NCI-H748 (cell line): ENCODE measurements around the gene ZDHHC12.
A peak's percentile ranks its signal among the peaks of the same experiment; 100 is the strongest.

Experiments
- DNase-seq: peaks from one replicate; lab custom pipeline; 2025; ENCODE audit not compliant: unreplicated experiment; lab: John Stamatoyannopoulos, UW

ZDHHC12 gene

DNA sequence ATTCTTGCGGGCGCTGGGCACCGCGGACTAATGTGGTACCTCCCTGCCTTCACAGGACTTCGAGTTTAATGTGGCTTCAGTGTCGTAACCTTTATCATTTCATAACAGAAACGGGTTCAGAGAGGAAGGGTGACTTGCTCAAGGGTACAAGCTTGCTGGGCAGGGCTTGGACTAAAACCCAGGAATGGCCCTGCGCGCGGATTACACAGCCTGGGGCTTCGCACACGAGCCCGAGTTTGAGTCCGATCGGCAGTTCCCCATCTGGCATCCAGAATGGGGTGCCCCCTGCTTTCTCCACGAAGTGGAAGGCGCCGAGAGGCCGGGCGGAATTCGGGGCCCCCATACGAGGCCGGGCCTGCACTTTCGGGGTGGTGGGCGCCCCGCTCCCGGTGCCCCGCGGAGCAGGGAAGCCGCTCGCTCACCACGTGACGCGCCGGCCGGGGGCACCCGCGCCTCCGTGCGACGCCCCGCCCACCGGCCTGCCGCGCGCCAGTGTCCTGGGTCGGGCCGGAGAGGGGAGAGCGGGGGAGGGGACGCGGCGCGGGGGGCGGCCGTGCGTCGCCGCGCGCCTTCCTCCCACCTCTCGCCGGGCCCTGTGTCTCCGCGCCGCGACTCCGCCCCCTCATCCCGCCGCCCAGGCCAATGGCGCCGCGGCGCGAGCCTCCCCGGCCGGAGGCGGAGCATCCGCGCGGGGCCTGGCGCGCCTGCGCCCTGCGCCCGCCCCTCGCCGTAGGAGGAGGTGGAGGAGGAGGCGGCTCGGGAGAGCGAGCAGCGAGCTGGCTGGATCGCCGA, 35.2 kb downstream of the ZDHHC12 start, which contains the start of gene SET:
SET (plus strand) TSS at position 722 of the 792 bp plus-strand sequence. CDS start 361 bp downstream, outside the sequence.
- DNase-seq: peak; percentile 95

DNA sequence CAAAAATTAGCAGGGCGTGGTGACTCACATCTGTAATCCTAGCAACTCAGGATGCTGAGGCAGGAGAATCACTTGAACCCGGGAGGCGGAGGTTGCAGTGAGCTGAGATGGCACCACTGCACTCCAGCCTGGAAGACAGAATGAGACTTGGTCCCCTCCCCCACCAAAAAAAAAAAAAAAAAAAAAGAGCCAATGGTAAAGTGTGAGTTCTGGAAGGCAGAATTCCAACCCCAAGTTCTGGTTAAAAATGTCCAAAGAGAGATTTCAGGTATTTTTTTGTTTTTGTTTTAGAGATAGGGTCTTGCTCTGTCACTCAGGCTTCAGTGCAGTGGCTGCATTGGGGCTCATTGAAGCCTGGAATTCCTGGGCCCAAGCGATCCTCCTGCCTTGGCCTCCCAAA, 36.5 kb downstream of the ZDHHC12 start:
- DNase-seq: no peak

DNA sequence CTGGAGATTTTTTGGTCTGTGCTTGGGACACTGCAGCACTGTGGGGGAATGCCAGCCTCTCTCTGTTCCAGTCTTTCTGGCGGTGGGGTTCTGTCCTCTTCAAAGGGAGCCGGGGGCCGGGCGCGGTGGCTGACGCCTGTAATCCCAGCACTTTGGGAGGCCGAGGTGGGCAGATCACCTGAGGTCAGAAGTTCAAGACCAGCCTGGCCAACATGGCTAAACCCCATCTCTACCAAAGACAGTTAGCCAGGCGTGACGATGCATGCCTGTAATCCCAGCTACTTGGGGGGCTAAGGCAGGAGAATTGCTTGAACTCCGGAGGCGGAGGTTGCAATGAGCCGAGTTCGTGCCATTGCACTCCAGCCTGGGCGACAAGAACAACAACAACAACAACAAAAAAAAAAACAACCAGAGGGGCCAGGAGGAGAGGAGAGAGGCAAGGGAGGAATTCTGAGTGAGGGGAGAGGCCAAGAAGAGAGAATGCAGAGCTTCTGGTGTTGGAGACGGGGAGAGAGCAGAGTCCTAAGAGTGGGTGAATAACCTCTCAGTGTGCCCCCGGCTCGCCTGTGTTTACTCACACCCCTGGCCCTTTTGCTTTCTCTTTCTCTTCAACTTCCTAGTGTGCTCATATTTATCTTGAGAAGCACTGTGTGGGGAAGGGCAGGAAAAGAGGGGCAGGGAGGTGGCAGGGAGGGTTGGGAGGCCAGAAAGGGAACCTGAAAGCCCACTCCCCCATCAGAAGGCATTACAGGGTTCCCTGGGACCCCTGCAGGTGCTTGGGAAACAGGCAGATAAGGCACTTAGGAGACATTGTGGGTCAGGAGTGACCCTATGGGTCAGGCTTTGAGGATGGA, 38.1 kb downstream of the ZDHHC12 start:
- no peak for DNase-seq

DNA sequence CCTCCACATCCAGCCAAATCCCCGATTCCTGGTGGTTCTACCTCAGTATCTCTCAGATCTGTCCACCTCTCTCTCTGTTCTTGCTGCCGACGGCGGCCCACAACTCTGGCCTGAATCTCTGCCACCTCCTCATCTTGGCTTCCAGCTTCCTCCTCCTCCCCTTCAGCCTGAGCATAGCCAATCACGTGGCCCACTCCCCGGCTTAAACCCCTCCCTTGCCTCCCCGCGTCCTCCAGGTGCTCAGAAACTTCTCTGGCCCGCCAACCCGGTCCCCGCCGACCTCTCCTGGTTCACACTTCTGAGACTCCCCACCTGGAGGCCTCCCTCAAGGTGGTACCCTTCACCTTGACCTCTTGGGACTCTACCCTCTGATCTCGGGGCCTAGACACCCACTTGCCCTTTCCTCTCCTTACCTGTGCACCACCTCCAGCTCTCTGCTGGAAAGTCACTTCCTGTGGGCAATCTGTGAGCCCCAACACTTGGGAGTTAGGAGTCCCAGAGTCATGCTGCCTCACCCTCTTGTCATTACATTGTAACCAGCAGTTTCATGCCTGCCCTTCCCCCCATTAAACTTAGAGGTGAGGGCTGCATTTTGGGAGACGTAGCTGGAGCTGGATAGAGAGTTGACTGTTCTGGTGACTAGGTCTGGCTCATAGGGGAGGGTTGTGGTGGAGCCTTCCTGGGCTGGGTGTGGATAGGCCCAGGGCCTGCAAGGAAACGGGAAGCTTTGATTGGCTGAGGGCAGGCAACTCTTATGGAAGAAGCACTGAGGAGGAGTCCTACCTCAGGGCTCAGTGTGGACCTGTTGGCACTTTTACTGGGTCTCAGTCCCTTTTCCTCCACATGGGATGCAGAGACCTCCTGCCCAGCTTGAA, 39.4 kb downstream of the ZDHHC12 start:
- no peak for DNase-seq

DNA sequence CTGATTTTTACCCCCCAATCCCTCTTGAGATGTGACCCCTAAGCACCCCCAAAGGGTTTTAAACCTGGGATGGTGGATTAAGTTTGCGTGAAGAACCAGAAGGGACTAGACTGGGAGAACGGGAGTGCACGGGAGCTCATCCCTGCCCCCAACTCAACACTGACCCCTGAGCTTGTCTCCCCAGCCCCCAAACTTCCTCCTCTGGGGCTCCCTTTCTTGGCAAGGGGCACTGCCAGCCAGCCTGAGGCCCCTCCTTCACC, 39.9 kb downstream of the ZDHHC12 start:
- no peak for DNase-seq

DNA sequence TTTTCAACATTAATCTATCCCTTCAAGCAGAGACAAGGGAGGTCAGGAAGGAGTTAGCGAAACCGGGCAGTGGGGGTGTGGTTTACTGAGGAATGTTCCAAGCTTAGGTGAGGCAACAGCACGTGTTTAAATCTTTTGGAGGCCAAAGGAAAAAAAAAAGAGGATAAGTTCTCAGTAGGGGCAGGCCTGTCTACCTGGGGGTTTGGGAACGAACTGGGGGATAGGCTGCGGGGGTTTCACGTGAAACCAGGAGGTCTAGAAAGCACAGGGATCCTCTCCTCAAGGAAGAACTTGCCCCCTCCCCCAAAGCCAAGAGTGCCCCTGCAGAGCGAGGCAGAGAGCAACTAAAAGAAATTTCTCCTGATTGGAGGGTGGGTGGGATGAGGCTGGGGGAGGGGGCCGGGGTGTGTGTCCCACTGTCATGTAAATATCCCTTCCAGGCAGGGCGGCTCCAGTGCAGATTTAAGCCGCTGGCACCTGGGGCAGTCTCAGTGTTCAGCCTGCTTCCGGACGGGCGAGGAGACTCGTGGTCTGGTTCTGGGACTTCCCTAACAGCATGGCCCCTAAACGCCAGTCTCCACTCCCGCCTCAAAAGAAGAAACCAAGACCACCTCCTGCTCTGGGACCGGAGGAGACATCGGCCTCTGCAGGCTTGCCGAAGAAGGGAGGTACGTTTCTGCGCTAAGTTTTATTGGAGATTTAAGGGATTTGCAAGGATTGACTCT, 40.4 kb downstream of the ZDHHC12 start:
- no peak for DNase-seq

DNA sequence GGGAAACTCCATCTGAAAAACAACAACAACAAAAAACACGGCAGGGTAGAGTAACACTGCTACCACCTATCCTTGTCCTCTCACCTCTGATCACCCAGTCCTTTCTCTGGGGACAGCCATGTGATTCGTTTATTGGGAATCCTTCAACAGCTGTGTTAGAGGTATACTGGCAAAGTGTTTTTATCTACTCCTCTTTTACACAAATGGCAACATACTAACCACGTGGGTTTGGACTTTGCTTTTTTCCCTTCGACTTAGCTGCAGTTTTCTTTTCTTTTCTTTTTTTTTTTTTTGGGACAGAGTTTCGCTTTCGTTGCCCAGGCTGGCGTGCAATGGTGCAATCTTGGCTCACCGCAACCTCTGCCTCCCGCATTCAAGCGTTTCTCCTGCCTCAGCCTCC, 46.1 kb downstream of the ZDHHC12 start:
- no peak for DNase-seq

DNA sequence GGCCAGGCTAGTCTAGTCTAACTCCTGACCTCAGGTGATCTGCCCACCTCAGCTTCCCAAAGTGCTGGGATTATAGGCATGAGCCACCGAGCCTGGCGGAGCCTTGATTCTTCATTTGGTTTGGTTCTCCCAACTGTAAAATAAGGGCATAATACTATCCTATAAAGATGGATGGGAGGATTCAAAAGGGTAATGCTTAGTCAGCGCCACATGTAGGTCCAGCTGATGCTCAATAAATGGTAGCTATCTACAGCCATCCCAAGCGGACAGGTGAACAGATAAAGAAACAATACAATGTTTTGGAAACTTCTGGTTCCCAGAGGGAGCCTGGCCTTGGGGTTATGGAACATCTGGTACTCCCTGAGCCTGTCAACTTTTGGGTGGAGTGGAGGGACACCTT, 48.5 kb downstream of the ZDHHC12 start:
- DNase-seq: no peak
